NCI-H446 (cell line): Measurements from ENCODE around the gene PLCD4.

Experiments used
- DNase-seq, 2 experiments: peaks; one replicate each; lab custom pipeline; 2025; lab: John Stamatoyannopoulos, UW

PLCD4 gene

DNA sequence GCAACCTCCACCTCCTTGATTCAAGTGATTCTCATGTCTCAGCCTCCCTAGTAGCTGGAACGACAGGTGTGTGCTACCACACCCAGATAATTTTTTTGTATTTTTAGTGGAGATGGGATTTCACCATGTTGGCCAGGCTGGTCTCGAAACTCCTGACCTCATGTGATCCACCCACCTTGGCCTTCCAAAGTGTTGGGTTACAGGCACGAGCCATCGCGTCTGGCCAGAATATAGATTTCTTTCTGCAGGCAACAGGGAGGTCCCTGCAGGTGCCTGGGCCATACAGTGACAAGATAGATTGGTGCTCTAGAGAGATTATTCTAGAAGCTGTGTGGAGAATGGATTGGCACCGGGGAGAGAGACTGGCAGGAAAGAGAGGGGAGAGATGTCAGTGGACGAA is 13.3 kb downstream of the PLCD4 start:
- DNase-seq, result no peak

DNA sequence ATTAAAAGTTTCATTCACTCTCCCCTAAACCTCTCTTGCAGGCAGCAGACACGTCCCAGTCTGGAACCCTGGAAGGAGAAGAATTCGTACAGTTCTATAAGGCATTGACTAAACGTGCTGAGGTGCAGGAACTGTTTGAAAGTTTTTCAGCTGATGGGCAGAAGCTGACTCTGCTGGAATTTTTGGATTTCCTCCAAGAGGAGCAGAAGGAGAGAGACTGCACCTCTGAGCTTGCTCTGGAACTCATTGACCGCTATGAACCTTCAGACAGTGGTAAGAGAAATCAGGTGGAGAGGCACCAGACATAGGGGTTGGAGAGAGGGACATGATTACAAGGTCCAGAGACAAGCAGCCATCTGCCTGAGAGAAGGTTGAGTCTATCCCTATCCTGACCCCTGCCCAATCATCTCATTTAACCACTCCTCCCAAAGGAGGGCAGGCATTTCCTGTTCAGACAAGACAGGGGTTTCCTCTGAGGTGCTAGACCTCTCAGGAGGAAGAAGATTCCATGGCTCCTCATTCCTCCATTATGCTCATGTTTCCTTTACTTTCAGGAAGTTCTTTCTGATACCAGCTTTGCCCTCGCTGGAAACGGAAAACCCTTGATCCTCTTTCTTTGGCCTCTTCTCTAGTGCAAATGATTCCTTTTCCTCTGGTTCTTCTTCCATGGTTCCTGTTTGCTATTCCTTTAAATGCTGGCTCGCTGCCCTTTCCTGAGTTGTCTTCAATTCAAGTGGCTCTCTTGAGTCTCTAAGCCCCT is 15.1 kb downstream of the PLCD4 start:
- DNase-seq, result no peak

DNA sequence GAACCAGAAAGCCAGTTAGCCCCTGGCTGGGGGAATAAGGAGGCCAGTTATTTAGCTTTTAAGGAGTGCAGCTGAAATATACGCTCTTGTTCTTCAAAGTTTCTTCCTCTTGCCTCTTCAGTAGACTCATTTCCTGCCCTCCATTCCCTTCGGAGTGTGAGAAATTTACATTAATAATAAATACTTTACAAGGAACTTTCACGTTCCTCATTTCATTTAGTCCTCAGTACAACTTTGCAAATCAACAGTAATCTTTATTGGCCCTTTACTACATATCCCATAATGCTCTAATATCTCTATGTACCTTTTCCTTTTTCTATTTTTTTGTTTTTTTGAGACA is 15.6 kb downstream of the PLCD4 start:
- no peak for DNase-seq

DNA sequence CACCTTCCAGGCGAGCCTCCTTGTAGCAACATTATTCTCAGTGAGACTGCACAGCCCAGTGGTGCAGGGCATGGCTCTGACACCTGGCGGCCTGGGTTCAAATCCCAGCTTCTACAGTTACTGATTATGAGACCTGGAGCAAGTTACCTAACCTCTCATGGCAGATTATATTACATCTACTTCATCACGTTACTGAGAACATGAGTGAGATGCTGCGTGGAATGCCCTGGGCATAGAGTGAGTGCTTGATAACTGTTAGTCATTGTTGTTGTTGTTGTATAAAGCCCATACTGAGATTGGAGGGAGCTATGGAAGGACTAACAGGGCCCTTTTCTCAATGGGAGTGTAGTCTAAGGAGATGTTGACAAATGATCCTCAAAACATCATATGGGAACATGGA is 18.7 kb downstream of the PLCD4 start:
- DNase-seq, result no peak

DNA sequence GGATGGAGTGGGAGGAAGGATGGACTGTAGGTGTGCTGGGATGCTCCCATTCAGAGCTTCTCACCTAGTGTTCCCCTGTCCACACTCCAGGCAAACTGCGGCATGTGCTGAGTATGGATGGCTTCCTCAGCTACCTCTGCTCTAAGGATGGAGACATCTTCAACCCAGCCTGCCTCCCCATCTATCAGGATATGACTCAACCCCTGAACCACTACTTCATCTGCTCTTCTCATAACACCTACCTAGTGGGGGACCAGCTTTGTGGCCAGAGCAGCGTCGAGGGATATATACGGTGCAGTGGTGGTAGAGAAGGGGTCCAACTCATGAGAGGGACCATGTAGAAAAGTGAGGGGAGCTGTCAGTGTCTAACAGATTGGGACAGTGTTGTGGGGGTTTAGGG is 20.2 kb downstream of the PLCD4 start:
- DNase-seq, result no peak

DNA sequence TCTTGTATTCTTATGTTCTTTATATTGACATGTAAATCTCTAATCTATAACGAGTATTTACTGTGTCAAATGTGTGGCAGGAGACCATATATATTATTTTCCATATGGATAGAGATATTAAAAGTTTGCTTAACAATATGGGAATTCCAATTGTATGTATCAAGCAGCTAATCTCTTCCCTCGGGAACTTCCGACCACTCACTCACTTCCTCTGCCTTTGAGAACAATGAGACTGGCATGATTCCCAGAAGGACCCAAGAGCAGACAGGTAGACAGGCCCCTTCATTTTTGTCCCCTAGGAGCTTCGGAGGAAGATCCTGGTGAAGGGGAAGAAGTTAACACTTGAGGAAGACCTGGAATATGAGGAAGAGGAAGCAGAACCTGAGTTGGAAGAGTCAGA is 24.1 kb downstream of the PLCD4 start:
- no peak for DNase-seq

DNA sequence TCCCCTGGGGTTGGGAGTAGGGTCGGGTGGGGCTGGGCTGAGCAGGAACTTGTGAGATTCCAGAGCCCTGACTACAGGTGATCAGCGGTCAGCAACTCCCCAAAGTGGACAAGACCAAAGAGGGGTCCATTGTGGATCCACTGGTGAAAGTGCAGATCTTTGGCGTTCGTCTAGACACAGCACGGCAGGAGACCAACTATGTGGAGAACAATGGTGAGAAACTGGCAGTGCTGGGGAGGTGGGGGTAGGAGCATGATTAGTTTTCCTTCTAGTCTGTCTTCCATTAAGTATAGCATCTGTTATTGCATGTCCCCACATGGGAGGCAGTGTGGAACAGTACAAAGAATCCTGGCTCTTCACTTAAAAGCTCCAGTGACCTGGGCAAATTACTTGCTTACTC is 28.0 kb downstream of the PLCD4 start:
- DNase-seq, result no peak

DNA sequence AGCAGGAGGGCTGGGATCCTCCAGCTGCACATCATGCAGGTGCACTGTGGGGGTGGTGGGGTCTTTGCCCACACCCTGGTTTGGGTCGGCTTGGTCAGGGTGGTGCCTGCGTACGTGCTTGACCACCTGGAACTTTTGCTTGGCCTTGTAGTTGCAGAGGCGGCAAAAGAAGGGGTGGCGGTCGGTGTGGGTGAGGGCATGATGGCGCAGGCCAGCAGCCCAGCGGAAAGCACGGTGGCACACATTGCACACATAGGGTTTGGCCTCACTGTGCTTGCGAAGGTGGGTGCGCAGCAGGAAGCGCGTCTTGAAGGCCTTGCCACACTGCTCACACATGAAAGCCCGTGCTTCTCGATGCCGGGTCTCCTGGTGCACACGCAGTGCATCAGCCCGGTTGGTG is 30.7 kb downstream of the PLCD4 start:
- no peak for DNase-seq

DNA sequence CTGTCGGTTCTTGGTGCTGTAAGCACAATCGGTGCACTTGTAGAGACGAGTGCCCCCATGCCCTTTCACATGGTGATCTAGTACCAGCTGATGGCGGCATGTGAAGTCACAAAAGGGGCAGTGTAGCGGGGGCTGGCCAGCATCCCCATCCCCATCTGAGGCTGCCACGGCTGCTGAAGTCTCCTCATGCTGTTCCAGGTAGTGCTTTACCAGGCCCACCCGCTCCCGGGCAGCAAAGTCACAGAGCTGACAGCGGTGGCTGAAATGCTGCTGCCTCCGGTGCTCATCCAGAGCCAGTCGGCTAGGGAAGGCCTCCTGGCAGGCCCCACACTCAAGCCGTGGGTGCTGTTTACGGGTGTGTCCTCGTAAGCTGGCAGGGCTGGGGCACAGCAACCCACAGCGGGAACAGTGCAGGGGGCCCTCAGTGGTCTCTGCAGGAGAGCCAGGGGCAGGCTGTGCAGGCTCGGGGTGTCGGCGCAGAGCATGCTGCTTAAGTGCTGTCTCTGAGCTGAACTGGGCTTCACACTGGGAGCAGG is 34.5 kb downstream of the PLCD4 start:
- DNase-seq, result no peak

DNA sequence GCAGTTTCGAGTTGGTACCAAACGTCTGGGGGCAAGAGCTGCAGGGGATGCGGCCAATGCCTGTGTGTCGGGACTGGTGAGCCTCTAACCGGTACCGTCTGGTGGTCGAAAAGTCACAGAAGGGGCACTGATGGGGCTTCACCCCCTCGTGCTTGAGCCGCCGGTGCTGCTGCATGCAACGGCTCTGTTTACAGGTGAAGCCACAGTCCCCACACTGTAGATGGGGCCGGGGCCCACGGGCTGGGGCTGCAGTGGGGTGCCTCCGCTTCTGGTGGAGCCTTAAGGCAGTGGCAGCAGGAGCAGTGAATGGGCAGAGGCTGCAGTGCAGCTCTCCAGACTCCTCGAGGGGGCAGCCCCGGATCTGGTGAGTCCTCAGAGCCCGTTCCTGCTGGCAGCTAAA is 35.1 kb downstream of the PLCD4 start:
- DNase-seq, result no peak

DNA sequence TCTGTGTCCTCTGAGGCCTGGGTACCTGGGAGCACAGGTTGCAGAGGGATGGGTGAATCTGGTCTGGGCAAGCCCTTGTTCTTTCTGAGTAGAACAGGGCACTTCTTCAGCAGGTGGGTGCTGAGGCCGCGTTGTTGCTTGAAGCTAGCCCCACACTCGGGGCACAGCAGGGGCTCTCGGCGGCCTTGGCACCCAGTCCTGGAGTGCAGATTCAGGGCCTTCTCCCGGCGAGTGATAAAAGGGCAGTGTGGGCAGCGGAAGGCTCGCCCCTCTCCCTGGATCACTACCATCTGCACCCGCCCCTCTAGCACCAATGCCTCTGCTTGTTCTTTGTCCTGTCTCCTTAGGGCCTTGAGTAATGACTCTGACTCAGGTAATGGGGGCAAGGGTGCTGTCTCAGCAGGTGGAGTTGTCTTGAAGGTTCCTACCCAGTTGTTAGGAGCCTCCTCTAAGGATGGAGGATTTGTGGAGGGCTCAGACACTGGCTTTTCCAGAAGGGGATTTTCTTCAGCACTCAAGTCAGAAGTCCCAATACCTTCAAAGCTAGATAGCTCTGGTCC is 36.1 kb downstream of the PLCD4 start:
- no peak for DNase-seq

DNA sequence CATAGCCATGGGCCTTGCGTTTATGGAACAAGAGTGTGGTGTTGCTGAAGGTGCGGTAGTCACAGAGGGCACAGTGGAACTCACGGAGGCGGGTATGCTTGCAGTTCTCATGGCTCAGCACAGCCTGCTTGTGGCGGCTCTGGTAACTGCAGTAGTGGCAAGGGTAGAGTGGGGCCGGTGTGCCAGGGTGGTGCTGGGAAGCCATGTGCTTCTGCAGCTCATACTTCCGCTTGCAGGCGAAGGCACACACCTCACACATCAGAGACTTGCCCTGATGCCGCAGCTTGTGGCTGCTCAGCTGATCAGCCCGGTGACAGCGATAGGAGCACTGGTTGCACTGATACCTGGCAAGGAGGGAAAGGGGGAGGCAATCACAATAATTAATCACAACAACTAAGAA is 37.0 kb downstream of the PLCD4 start:
- DNase-seq, result no peak

DNA sequence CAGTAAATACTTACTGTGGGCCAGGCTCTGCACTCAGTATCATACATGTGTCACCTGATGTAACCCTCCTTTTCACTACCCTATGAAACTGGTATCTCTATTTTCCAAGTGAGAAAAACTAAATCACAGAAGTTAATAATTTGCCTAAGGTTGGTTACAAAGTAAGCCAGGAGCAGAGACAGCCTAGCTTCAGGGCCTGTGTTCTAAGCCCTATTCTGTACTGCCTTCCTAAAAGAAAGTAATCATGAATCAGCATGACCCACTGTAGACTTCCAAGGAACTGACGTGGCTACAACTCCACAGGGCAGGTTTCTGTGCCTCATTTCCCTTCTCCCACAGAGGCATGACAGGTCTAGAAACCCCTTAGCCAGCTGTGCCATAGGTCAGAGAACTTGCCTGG is 37.4 kb downstream of the PLCD4 start:
- no peak for DNase-seq

DNA sequence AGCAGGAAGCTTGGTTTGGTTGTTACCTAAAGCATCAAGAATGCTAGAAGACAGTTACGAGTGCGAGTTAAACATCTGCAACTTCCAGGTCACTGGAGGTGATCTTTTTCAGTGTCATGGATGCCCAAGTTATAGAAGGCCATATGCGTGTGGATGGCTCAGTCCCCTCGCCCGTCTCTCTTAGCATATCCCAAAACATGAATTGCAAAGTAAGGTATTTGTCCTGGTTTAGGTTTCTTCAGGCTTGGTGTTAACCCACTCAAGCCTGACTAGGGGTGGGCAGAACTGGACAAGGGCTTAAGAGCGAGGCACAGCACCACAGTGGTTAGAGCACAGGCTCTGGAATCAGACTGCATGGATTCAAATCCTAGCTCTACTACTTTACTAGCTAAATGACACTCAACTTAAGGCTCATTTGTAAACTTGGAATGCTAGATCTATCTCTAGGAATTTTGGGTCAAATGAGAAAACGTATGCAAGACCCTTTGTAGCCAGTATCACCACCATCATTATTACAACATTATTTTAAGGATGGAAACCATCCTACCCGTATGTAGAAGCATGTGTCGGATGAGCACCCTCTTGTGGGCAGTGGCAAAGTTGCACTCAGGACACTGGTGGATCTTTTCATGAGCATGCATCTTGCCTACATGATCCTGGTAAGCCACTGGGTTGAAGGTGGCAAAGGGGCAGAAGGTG is 40.5 kb downstream of the PLCD4 start:
- peak; percentile 0 to 58 for DNase-seq

DNA sequence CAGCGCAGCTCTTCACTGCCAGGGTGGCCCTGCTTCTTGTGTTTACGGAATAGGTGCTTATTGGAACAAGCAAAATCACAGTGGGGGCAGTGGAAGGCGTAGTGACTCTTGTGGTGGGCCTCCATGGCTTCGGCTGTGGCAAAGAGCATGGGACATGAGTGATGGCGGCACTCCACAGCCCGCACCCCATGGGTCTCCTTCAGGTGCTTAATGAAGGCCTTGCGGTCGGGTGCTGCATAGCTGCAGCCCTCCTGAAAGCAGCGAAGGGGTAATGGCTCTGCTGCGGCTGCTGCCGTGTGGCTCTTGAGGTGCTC is 41.0 kb downstream of the PLCD4 start:
- no peak for DNase-seq

DNA sequence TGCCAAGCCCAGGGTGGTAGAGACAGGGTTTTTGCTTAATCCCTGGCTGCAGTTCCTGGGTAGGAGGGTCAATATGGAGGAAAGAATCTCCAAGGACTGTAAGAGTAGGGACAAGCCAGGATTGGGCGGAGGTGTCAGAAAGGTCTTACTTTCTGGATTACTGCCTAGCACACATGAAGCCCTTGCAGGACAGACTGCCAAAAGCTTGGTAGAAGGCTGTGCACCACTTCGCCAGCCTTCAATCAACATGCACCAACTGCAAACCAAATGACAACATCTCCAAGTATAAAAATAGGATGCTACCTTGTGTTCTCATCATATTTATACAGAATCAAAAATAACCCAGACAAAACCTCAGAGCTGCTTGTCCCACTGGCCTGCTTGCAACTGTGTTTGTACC is 48.1 kb downstream of the PLCD4 start:
- no peak for DNase-seq

DNA sequence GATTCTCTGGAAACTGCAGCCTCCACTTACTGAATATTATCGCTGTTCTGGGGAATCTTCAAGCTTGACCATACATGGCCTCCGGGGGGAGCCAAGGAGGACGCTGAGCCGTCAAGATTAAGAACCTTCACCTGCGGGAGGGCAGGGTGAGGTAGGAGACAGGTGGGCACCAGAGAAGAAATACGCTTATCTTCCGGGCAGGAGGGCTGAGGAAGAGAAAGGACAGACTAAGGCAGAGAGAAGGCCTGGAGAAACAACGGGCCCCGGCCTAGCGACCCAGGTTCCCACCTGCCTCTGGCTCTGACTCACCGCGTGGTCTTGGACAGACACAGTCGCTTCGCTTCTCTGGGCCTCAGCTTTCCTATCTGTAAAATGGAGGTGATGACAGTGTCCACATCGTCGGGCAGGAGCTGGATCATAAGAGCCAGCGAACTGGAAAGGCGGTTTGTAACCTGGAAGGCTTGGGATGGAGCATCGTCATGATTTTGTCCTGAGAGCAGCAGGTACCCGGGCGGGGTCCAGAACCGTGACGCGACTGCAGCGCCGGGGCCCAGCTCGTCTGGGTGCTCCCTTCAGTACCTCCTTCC is 51.1 kb downstream of the PLCD4 start:
- DNase-seq, result peak in 1 of 2 experiments; percentile 34

DNA sequence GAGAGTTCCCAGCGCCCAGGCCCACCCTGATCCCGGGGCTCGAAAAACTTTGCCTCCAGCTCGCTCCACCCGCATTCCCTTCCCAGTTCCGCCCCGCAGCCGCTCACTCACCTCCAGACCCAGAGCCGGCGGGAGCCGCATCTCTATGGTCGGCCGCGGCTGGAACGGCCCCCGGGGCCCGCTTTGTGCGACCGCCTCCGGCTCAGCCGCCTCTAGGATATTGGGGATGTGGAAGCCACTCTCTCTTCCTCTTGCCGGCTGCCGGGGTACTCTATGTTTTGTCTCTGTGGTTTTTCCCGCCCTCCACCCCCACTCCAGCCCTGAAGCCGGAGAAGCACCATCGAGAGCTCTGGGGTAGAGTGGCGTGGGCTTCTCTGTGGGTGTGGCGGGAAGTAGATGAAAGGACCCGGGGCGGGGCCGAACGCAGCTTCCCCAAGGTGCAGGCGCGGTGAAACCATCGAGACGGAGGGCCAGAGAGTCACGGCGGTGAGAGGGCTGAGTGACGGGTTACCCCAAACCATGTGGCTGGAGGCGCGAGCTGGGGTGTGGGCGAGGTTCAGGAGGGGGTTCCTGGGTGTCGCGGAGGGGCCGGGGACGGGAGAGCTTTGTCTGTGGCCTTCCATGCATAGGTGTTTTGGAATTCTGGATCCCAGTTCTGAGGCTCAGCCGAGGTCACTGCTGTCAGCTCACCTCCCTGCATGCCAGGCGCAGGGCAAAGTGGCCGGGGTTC is 51.7 kb downstream of the PLCD4 start, which contains the start of the genes BCS1L and ZNF142:
TSS of gene BCS1L (plus strand) at position 426 of the 730 bp plus-strand sequence. CDS start 1,305 bp downstream, outside the sequence.
TSS of gene ZNF142 (minus strand) at position 366 of the 730 bp plus-strand sequence. CDS start 3,194 bp downstream, outside the sequence.
- DNase-seq, result peak; percentile 89 to 91

DNA sequence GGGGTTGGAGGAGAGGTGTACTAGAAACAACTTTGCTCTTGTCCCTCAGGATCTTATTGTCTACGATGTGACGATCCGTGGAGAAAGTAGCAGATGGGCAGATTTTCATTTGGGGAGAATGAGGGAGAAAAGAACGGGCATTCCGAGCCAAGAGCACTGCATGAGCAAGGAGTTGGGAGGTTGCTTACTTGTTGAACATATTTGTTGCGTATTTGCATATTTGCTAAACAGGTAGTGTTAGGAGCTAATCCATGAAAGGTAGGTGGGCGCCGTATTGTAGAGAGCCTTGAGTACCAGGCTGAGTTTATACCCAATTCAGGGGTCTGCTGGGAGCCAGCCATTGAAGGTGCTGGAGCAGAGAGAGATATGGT is 52.3 kb downstream of the PLCD4 start:
- DNase-seq, result no peak

DNA sequence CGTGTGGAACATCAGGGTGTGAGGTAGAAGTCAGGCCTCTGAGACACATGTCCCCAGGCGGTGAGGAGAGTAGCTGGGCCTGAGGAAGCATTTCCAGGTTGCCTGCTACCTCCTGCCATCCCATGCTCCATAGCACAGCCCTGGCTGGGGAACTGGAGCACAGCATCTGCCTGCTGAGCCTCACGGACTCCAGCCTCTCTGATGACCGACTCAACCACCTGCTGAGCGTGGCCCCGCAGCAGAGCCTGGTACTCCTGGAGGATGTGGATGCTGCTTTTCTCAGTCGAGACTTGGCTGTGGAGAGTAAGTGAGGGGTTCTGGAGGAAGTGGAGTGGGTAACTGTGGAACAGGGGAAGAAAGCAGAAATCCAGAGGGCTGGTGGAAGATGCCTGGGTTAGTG is 54.7 kb downstream of the PLCD4 start:
- no peak for DNase-seq

DNA sequence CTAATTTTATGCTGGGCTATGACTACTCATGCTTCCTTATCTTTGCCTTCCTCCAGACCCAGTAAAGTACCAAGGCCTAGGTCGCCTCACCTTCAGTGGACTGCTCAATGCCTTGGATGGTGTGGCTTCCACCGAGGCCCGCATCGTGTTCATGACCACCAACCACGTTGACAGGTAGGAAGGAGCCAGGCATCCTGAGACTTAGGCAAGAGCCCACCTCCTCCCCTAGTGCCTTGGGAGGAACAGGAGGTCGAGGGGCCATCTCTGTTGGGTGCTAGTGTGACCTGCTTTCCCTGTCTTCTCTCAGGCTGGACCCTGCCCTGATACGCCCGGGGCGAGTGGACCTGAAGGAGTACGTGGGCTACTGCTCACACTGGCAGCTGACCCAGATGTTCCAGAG is 55.1 kb downstream of the PLCD4 start:
- DNase-seq, result no peak

DNA sequence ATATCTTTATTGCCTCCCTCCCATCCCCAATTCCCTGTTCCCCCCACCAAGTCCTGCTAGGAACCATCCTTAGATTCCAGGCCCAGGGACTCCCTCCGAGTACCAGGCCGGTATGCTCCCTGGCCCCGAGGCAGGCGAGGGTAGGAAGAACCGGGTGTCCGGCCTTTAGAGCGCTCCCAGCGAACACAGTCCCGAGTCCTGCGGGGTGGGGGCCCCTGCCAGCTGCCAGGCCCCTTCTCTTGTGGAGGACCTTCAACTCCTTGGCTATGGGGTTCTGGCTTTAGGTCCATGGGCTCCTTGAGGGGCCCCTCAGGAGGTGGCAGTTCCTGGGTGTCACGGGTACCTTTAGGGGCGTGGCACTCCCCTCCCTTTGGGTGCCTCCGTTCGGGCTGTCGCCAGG is 56.2 kb downstream of the PLCD4 start:
- DNase-seq, result no peak
